B cell (primary cell): ENCODE data around the gene HSBP1.

ENCODE experiments used
- EZH2 ChIP-seq: IDR thresholded peaks from 2 replicates; pipeline ENCODE4 v1.6.1; 2012; ENCODE audit warnings: borderline replicate concordance, low read depth, mild to moderate bottlenecking, moderate library complexity, low read length; ENCODE audit not compliant: insufficient read depth, poor library complexity, severe bottlenecking
- TF ChIP-seq, protein P1 (sequence below): fragments of 200-600 bp; IDR thresholded peaks from one replicate; pipeline ENCODE4 v1.8.0; 2022; ENCODE audit warnings: antibody characterized with exemption, mild to moderate bottlenecking

DNA sequence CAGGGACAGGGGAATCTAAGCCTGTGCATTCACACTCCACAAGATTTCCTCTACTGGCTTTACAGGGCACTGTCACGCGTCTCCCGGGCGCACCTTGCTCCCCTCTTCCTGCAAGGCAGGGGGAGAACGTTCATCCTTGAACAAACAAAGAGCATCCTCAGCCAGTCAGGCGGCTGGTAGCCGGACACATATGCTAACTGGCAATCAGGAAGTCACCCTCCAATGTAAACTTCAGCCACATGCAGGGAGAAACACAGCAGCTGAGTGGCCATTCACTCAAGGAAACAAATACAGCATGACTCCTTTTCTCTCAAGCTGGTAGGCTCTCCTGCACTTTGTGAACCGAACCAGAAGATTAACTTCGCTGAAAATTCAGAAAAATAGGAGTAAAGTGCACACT lies 10.8 kb upstream of the HSBP1 start:
- TF ChIP-seq, protein P1, sequence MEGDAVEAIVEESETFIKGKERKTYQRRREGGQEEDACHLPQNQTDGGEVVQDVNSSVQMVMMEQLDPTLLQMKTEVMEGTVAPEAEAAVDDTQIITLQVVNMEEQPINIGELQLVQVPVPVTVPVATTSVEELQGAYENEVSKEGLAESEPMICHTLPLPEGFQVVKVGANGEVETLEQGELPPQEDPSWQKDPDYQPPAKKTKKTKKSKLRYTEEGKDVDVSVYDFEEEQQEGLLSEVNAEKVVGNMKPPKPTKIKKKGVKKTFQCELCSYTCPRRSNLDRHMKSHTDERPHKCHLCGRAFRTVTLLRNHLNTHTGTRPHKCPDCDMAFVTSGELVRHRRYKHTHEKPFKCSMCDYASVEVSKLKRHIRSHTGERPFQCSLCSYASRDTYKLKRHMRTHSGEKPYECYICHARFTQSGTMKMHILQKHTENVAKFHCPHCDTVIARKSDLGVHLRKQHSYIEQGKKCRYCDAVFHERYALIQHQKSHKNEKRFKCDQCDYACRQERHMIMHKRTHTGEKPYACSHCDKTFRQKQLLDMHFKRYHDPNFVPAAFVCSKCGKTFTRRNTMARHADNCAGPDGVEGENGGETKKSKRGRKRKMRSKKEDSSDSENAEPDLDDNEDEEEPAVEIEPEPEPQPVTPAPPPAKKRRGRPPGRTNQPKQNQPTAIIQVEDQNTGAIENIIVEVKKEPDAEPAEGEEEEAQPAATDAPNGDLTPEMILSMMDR = no peak
- no peak for TF ChIP-seq EZH2
